OCI-M1 (cell line): Measurements from ENCODE around the gene STAT6.
"Not testable (repeated sequence)": the region's sequence is repeated elsewhere in the genome, so short reads cannot be mapped to it uniquely, and the experiment has no call there.

Source experiments
- DNase-seq: peaks from one replicate; lab custom pipeline; 2025; lab: John Stamatoyannopoulos, UW

The STAT6 gene

DNA sequence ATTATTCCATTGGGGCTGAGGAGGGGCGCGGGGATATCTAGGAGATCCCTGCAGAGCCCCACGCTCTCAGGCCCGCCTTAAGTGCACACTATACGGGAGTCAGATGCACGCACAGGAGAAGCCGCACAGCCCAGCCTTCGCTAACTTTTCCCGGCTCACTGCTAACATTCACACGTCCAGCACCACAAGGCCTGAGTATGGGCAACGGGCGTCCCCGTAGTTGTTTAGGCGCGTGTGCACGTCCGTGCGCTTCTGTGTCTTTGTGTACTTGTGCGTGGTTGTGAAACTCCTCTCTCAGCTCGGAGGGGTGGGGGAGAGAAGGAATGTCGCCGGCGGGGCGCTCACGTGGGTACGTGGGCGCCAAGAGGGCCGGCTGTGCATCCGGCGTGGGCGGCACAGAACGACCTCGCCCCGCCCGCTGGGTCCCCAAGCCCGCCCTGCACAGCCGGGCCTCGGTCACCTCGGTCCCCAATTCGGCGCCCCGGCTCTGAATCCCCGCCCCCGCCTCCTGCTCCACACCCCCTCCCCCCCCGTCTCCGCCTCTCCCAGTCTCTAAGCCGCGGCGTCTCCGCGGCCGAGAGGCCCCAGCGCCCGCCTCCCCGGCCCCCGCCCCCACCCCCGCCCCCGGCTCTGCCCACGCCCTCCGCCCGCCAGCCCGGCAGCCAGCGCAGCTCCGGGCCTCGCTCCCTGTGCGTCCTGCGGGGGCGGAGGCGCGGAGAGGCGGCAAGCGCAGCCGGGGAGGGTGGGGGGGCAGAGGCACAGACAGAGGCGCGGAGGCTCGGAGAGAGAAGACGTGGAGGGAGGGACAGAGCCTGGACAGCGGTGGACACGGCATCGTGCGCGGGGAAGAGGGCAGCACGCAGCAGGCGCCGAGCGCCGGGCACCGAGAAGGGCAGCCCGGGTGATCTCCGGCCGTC is 22.6 kb downstream of the STAT6 start, which contains the start of gene NAB2:
Gene NAB2, plus strand, starts transcription at position 761 of the 917 bp plus-strand sequence. CDS start 158 bp downstream, outside the sequence.
- DNase-seq: peak; percentile 96

DNA sequence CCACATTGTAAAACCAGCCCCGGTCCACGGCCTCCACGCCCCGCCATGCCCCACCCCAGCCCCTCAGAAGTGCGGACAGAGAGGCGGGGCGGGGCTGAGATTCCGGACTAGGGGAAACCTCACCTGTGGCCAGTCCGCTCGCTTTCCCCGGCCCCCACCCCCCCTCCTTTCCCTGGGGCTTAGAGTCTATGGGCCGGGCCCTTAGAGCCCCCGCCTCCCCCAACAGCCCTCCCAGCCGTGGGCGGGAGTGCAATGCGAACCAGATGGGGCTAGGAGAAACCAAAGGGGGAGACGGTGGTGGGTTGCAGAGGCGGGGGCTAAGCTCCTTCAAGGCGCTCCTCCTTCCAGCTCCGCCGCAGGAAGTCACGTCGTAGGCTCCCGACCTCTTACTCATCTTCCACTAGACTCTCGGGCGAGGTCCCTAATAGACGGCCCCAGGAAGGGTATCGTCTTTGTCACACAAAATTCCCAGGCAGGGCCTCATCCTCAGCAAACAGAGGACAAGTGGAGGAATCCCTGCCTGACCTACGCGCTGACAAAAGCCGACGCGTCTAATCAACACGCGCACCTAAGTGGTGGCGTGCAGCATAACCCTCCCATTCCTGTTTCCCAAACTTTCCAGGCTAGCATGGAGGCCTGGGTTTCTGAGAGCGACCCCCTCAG is 23.3 kb downstream of the STAT6 start:
- DNase-seq: peak; percentile 90

DNA sequence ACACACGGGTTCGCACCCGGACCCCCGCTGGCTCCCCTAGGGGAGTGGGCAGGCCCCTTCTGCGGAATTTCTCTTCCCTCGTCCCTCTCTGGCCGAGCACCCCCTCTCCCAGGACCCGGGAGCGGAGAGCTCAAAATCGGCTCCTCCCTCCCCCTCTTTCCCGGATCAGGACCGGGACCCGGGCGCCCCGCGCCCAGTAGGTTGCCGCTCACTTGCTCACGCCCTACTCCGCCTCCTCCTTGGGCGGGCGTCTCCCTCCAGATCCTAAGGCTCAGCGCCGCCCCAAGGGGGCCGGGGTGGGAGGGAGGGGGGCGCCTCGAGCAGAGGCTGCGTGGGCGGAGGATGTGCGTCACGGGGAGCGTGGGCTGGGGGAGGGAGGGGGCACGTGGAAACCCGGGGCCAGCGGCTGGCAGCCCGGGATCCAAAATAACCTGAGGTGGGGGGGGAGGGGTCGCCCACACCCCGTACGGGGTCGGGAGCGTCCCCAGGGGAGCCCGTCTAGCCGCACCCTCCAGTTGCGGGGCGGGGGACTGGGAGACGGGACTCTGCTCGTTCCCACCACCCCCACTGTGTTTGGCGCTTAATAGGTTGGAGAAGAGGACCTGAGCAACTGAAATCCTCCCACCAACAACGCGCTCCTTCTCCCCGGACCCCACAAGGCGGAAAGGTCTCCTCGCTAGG is 24.0 kb downstream of the STAT6 start:
- peak; percentile 85 for DNase-seq

DNA sequence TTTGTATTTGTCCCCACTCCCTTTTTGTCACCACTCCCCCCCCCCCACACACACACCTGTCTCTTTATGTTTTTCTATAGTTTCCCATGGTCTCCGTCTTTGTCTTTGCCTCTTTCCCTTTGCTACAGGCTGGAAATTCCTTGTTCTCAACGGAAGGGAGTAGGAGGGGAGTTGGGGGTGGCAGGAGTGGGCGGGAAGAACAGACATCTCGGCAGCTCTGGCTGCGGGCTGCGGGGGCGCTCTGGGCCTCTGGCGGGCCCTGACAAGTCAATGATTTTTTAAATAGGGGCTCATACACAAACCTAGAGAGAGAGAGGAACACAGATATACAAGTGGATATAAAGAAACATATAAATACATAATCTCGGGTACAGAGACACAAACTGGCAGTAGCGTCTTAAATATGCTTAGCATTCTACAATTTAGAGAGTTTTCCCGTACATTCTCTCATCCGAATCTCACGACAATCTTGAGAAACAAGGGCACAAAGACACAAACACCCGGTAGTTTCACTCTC is 24.6 kb downstream of the STAT6 start:
- DNase-seq: peak; percentile 82

DNA sequence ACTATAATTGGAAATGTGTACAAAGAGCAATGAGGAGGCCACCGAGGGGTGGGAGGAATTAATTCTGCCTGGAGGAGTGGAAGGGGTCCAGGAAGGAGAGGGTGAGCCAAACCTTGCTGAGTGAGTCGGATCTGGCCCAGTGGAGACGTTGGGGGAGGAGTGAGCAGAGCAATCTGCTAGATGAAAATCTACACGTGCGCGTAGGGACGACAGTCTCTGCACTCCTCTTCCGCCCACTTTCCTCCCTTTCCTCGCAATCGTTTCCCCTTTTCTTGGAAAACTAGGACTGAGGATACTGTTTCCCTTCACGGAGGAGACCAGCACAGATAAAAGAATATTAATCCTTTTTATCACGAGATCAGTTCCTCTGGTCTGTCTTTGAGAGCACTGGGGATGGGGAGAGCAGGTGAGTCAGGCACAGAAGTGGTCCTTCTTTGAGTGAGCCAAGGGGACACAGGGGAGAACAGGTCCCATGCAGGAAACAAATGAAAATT is 25.1 kb downstream of the STAT6 start:
- DNase-seq: peak; percentile 84

DNA sequence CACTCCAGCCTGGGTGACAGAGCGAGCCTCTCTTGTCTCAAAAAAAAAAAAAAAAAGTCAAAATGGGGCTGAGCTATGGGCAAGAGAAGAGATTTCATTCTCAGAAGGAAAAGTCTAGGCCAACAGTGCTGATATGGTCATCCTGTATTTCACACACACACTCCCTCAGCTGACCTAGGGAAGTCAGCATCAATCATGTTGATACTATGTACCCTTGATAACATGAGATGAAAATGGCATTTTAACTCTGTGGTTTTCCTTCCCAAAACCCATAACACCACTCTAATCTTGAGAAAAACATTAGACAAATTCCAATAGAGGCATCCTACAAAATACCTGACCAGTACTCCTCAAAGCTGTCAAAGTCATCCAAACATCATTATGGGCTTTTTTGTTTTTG is 30.3 kb downstream of the STAT6 start:
- DNase-seq: peak; percentile 23

DNA sequence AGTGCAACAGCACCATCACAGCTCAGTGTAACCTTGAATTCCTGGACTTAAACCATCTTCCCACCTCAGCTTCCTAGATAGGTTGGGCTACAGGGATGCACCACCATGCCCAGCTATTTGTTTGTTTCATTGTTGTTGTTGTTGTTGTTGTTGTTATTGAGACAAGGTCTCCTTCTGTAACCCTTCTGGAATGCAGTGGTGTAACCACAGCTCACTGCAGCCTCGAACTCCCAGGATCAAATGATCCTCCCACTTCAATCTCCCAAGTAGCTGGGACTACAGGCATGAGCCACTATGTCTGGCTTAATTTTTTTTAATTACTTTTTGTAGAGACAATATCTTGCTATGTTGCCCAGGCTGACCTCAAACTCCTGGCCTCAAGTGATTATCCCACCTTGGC is 31.3 kb downstream of the STAT6 start:
- no peak for DNase-seq

DNA sequence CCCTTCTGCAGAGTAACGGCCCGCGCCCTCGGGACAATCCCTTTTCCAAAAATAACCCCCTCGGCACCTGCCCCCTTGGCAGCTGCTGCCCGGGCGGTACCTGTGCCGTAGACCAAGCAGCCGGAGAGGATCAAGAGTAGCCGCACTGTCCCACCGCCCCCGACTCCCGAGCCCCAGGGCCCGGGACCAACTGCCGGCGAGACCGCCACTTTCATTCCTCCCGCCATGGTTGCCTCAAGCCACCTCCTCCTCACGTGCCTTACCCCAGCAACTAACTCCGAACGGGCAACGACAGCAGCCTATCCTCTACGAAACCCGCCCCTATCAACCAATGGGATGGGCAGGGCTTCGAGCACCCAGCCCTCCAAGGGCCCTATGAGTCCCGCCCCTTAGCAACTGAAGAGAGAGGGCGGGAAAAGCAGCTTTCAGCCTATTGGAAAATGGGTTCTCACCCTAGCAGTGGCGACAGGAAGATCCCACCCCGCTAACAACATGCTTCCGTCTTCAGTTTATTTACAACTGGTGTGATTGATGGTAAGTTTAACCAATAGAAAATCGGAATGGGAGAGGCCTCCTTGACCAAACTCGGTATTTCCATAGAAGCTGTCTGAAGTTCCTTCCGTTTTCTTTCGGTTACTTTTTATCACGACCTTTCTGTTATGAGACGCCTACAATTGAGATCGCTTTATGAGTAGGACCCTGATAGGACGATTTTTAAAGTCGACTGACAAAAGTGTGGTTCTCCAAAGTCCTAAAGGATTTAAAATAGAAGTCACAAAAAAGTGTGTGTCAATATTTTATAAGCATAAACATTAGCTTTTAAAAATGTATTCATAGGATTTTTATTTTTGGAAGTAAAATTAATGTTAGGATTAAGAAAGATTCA is 32.4 kb downstream of the STAT6 start, which contains the start of gene NEMP1:
Gene NEMP1, minus strand, starts transcription at position 273 of the 886 bp plus-strand sequence. Its CDS starts 46 bp downstream, at position 227.
- peak; percentile 100 for DNase-seq

DNA sequence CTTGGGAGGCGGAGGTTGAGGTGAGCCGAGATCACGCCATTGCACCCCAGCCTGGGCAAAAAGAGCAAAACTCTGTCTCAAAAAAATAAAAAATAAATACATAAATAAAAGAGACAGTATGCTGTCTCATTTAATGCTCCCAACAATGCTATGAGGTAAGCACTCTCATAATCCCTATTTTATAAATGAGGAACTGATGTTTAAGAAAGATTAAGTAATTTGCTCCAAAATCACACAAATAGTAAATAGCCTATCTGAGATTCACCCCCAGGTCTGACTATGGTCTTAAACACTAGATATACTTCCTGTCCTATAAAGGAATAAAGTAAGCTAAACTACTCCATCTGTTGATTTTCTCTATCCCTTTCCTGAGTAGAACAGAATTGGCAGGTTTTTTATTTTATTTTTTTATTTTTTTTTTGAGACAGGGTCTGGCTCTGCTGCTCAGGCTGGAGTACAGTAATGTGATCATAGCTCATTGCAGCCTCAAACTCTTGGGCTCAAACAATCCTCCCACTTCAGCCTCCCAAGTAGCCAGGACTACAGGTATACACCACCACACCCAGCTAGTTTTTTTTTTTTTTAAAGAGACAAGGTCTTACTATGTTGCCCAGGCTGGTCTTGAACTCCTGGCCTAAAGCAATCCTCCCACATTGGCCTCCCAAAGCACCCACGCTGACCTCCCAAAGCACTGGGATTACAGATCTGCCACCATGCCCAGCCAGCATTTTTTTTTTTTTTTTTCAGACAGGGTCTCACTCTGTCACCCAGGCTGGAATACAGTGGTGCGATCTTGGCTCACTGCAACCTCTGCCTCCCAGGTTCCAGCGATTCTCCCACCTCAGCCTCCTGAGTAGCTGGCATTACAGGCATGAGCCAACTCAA is 37.4 kb downstream of the STAT6 start:
- DNase-seq: not testable (repeated sequence)

DNA sequence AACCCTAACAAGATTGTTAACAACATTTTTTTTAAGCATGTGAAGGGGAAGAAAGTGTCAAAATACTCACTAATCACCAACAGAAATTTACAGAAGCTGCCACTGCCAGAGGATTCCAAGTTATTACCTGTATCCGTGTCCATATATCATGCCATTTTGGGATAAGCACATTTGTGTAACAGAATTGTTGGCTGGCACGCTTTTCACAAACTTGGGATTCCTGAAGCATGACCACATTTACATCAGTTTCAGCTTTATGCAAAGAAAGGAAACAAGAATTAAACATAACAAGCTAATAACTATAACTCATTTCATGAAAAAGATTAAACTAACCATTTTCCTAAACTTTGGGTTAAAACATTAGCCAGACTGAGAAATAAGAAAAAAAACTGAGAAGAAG is 38.5 kb downstream of the STAT6 start:
- no peak for DNase-seq

DNA sequence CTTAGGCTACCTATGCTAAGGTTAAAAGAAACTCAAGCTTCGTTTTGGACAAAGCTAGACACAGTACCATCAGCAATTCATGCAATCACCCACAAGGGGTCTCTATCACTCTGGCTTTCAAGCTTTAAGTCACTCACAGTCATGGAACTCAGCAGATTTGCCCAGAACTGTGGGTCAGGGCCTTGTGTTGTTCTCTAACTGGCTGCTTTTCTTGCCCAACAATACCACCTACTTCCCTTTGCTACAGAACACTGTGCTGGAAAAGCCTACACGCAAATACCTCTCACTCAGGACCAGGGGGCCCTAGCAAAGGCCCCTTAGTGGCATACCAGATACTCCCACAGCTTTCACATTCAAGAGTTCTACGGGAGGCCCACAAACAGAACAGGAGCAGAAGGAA is 41.6 kb downstream of the STAT6 start:
- DNase-seq: peak; percentile 89

DNA sequence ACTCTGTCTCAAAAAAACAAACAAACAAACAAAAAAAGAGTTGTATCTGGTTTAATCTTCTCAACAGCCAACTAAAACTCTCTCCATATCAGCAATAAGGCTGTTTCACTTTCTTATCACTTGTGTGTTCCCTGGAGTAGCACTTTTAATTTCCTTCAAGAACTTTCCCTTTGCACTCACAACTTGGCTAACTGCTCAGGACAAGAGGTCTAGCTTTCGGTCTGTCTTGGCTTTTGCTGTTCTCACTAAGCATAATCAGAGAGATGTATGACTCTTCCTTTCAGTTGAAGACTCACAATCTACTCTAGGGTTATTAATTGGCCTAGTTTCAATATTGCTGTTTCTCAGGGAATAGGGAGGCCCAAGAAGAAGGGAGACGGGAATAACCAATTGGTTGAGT is 44.9 kb downstream of the STAT6 start:
- DNase-seq: no peak

DNA sequence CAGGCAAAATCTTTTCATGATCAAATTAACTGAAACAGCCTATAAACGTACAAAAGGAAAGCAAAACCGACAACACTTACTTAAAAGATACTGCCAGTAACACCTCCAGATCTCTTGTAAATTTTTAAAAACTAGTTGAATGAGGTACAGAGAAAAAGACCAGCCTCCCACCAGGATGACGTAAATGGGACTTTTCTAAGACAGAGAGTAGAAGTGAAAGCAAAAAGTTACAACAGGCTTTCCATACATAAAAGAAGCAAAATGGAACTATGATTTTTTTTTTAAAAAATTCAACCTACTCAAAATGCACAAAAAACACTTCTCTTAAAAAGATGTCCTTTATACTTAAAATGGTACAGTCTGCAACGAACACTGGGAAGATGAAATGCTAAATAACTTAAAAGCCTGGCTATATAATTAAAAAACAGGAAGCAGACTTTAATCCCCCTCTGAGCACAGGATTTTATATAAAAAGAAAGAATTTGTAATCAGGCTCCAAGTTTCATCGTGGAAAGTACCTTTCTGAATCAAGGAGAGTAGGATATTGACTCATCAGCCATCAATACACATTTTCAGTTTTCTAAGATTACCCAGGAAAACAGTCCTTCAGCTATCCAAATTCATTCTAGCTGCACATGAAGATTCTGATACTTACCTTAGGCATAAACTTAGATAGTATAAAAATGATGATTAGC is 47.0 kb downstream of the STAT6 start:
- DNase-seq: peak; percentile 27

DNA sequence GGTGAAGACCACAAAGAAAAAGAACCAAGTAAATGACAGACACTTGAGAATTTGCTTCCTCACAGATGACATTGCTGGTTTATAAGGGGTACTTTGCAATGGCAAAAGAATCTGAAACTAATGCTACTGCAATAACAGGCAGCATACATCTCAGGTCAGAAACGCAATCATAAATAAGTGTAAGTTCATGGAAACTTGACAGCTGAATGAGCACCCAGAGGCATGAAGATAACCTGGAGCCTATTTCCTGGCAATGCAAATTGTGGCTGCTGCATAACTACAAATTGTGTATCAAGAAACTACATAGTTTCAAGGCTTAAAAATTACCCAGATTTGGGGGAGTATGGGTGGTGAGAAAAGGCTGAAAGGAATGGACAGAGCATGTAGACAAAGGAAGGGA is 52.7 kb downstream of the STAT6 start:
- DNase-seq: no peak

DNA sequence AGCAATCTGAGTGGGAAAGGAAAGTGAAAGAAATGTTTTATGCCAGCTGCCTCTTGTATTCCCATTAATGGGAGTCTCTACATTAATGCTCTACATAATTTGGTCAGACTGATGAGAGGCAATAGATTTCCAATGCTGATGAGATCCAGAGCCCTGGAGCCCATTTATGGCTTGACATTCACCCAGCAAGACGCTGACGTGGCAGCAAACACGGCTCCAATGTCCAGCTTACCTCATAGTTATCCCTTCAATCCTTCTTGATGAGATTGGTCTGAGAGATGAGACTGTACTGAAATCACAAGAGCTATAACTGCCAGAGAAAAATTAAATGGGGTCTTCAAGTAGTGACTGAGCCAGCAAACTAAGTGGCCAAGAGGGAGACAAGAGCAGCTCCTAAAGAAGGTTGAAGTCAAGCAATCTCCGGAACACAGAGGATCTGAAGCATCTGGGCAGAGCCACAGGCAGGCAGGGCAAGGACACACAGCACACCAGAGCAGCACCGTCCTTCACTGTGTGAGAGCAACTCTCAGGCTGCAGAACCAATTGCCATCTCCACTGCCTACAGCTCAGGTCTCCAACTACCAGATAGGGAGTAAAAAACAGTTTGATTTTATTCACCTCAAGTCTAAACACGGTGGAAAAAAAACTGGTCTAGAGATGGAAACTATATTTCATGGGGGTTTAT is 54.0 kb downstream of the STAT6 start:
- no peak for DNase-seq

DNA sequence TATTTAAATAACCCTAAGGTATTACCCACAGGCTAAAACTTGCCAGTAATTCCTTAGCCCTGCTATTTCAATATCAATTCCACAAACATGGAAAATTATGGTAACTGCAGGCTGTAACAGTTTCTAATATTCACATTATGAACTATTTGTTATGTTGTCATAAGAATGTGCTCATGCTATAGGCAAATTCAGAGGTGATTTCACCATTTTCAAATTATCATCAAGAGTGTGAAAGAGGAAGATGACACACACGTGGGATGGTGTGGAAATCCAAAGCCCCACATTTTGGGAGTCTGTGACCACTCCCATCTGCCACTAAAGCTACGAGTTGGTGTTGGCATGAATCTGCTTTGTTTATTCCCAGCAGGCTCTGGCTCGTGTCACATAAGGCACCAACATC is 55.3 kb downstream of the STAT6 start:
- peak; percentile 25 for DNase-seq

DNA sequence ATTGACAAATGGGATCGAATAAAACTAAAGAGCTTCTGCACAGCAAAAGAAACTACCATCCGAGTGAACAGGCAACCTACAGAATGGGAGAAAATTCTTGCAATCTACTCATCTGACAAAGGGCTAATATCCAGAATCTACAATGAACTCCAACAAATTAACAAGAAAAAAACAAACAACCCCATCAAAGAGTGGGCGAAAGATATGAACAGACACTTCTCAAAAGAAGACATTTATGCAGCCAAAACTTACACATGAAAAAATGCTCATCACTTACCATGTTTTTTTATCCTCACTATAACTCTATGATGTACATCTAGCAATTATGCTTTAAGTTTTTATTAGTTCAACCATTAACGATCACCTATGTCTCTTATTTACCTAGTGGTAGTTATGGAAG is 57.3 kb downstream of the STAT6 start:
- not testable (repeated sequence) for DNase-seq

DNA sequence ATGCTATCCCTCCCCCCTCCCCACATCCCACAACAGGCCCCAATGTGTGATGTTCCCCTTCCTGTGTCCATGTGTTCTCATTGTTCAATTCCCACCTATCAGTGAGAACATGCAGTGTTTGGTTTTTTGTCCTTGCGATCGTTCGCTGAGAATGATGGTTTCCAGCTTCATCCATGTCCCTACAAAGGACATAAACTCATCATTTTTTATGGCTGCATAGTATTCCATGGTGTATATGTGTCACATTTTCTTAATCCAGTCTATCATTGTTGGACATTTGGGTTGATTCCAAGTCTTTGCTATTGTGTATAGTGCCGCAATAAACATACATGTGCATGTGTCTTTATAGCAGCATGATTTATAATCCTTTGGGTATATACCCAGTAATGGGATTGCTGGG is 58.0 kb downstream of the STAT6 start:
- not testable (repeated sequence) for DNase-seq

DNA sequence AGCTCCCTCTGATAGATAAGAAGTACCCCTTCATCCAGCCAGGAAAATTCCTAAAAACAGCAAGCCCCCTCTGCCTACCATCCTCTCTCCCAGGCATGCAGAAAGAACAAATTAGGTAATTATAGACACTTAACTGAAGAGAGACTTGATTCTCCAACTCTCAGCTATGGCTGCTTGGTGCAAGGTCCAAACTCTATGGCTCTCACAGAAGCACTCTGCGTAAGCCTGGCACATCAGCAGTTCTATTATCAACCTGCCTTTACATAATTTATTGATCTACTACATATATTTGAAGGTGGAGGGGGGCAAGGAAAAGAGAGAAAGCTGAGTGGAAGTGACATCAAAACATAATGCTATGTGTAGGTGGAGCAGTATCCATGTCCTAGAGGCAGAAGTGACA is 60.2 kb downstream of the STAT6 start:
- no peak for DNase-seq
